ENCODE results near the gene KIAA1217. TPM values are rescaled to one million over a fixed set of nuclear protein-coding genes. Genes with fewer than 3 reads are reported as not detected.

Gene KIAA1217
- total and polyA plus RNA-seq, 2 experiments from 2014 or later = 5.4 to 8.1 TPM

DNA sequence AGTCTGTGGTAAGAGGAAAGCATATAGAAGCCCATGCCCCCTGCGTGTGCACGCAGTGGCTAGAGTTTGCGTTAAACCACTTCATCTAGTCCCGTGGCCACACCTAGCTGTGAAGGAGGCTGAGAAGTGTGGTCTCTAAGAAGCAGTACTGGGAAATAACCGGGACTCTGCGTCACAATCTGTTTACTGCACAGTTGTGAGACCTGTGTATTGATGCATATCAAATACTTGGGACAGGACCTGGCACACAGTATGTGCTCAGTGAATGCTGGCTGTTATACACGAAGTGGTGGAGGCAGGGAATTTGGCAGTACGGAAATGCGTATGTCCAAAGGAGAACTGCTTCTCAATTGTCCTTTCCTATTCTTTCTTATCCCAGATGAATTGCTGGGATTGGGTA is 365.2 kb downstream of the KIAA1217 start:
- Histone ChIP-seq H3F3A (ENCODE audit: insufficient read depth) (peaks cover 29% of the 10 kb centered on the region; the same call in 1 of the 2 replicates), H3K27me3 (replicated peaks; ENCODE audit: insufficient read depth) (no peaks in the 10 kb centered on the region), H3K79me2 (ENCODE audit: insufficient read depth) (no peaks in the 10 kb centered on the region), H3K4me2 (ENCODE audit: unreplicated experiment) (no peak overlapping the region), H3K4me1 (ENCODE audit: insufficient read depth) (no peaks in the 10 kb centered on the region), H3K9ac (no peak overlapping the region), H3K9me2 (ENCODE audit: insufficient read depth) (no peaks in the 10 kb centered on the region), H4K20me1 (ENCODE audit: insufficient read depth) (no peaks in the 10 kb centered on the region), H3K4me3 (no peak overlapping the region), H3K27ac (no peak overlapping the region), H3K36me3 (ENCODE audit: low read depth) (no peaks in the 10 kb centered on the region), H2AFZ (no peak overlapping the region), H3K9me3 (ENCODE audit: low read depth) (no peaks in the 10 kb centered on the region)
- in situ Hi-C loops (cut with MboI) = no loop called here
- no peak for DNase-seq
- no peak for TF ChIP-seq EZH2 (IDR thresholded peaks at IDR 0.05; ENCODE audit: insufficient read depth, poor library complexity, severe bottlenecking)
- TF ChIP-seq EZH2phosphoT487 (IDR thresholded peaks at IDR 0.05; ENCODE audit: insufficient read depth, low read depth) = no peak
- 75 to 78% methylated on average over 9 of the region's 9 CpGs for WGBS, 2 experiments (ENCODE audit: low coverage in 1 of 2, low lambda C conversion rate in 2 of 2, missing lambda C conversion rate in 2 of 2)

DNA sequence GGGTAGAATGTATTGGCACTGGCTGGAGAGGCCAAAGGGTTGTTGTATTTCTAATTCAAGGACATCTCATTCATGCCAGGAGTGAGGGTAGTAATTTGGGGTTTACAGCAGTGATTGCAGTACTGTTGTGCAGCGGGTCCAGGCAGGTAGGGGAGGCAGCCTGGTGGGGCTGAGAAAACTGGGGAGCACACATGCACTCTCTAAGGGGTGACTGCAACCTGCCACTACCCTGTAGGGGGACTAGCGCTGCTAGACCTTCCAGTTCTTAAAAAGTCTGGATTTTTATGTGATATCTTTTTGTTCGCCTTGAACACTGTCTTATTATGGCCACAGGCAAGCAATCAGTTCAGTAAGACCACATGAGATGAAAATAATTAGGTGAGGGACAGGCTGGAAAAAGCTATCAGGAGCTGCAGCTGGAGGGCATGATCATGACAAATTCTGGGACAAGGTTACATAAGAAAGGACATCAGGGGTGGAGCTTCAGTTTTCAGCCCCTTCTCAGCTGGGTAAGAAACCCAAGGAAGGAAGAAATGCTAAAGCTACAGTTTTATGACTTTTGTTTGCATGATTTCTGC is 365.7 kb downstream of the KIAA1217 start:
- in situ Hi-C loops (cut with MboI) = no loop called here
- H4K20me1 ChIP-seq (ENCODE audit: insufficient read depth) = no peaks in the 10 kb centered on the region

GRCh38 chr10:24575481-24576002 is 366.6 kb downstream of the KIAA1217 start:
- Histone ChIP-seq H3K9me3 (ENCODE audit: low read depth) (no peaks in the 10 kb centered on the region), H3K4me1 (ENCODE audit: insufficient read depth) (no peaks in the 10 kb centered on the region), H3K9ac (no peak overlapping the region), H3K27me3 (replicated peaks; ENCODE audit: insufficient read depth) (no peaks in the 10 kb centered on the region), H3K79me2 (ENCODE audit: insufficient read depth) (no peaks in the 10 kb centered on the region), H3K36me3 (ENCODE audit: low read depth) (no peaks in the 10 kb centered on the region), H4K20me1 (ENCODE audit: insufficient read depth) (no peaks in the 10 kb centered on the region), H3K4me2 (ENCODE audit: unreplicated experiment) (no peak overlapping the region), H3K9me2 (ENCODE audit: insufficient read depth) (no peaks in the 10 kb centered on the region), H3K4me3 (no peak overlapping the region), H3K27ac (no peak overlapping the region), H3F3A (ENCODE audit: insufficient read depth) (peaks cover 36% of the 10 kb centered on the region), H2AFZ (no peak overlapping the region)
- in situ Hi-C loops (cut with MboI) = no loop called here
- TF ChIP-seq EZH2 (IDR thresholded peaks at IDR 0.05; ENCODE audit: insufficient read depth, poor library complexity, severe bottlenecking) (no peak), EZH2phosphoT487 (IDR thresholded peaks at IDR 0.05; ENCODE audit: insufficient read depth, low read depth) (no peak)
- WGBS, 2 experiments (ENCODE audit: low coverage in 1 of 2, low lambda C conversion rate in 2 of 2, missing lambda C conversion rate in 2 of 2) = 86 to 87% methylated on average over 10 of the region's 10 CpGs
- no peak for DNase-seq

More for the DNA sequence above, 365.7 kb downstream of the KIAA1217 start:
- H3K9ac ChIP-seq = no peak overlapping the region
- no peak for DNase-seq
- H3K27ac ChIP-seq = no peak overlapping the region
- H3K79me2 ChIP-seq (ENCODE audit: insufficient read depth) = no peaks in the 10 kb centered on the region
- no peaks in the 10 kb centered on the region for H3K36me3 ChIP-seq (ENCODE audit: low read depth)
- no peak for TF ChIP-seq EZH2 (IDR thresholded peaks at IDR 0.05; ENCODE audit: insufficient read depth, poor library complexity, severe bottlenecking)
- TF ChIP-seq EZH2phosphoT487 (IDR thresholded peaks at IDR 0.05; ENCODE audit: insufficient read depth, low read depth) = no peak
- no peaks in the 10 kb centered on the region for H3K27me3 ChIP-seq (replicated peaks; ENCODE audit: insufficient read depth)
- no peaks in the 10 kb centered on the region for H3K4me1 ChIP-seq (ENCODE audit: insufficient read depth)
- WGBS, 2 experiments (ENCODE audit: low coverage in 1 of 2, low lambda C conversion rate in 2 of 2, missing lambda C conversion rate in 2 of 2) = 67 to 71% methylated on average over 3 of the region's 3 CpGs
- H3K4me2 ChIP-seq (ENCODE audit: unreplicated experiment) = no peak overlapping the region
- H3F3A ChIP-seq (ENCODE audit: insufficient read depth) = peaks cover 31% of the 10 kb centered on the region
- no peak overlapping the region for H3K4me3 ChIP-seq
- no peak overlapping the region for H2AFZ ChIP-seq
- no peaks in the 10 kb centered on the region for H3K9me3 ChIP-seq (ENCODE audit: low read depth)
- H3K9me2 ChIP-seq (ENCODE audit: insufficient read depth) = no peaks in the 10 kb centered on the region

- peaks cover 17% of the 10 kb centered on the region for H3K36me3 ChIP-seq (ENCODE audit: low read depth)
- no peak overlapping the region for H3K9ac ChIP-seq
- in situ Hi-C loops (cut with MboI) = no loop called here
- H3K4me1 ChIP-seq (ENCODE audit: insufficient read depth) = no peaks in the 10 kb centered on the region
- H2AFZ ChIP-seq = no peak overlapping the region
- 97 to 100% methylated on average over 1 of the region's 1 CpG for WGBS, 2 experiments (ENCODE audit: low coverage in 1 of 2, low lambda C conversion rate in 2 of 2, missing lambda C conversion rate in 2 of 2)
- H3K4me3 ChIP-seq = no peak overlapping the region
- no peaks in the 10 kb centered on the region for H3K9me2 ChIP-seq (ENCODE audit: insufficient read depth)
- H3K9me3 ChIP-seq (ENCODE audit: low read depth) = no peaks in the 10 kb centered on the region
- no peaks in the 10 kb centered on the region for H3K79me2 ChIP-seq (ENCODE audit: insufficient read depth)
- H3K27ac ChIP-seq = no peak overlapping the region
- no peak for DNase-seq
- no peaks in the 10 kb centered on the region for H3K27me3 ChIP-seq (replicated peaks; ENCODE audit: insufficient read depth)
- H3K4me2 ChIP-seq (ENCODE audit: unreplicated experiment) = no peak overlapping the region
- peaks cover 39% of the 10 kb centered on the region for H3F3A ChIP-seq (ENCODE audit: insufficient read depth)
- no peaks in the 10 kb centered on the region for H4K20me1 ChIP-seq (ENCODE audit: insufficient read depth)
- no peak for TF ChIP-seq EZH2 (IDR thresholded peaks at IDR 0.05; ENCODE audit: insufficient read depth, poor library complexity, severe bottlenecking)
- no peak for TF ChIP-seq EZH2phosphoT487 (IDR thresholded peaks at IDR 0.05; ENCODE audit: insufficient read depth, low read depth)
Observed at GRCh38 chr10:24579448-24579847, 370.5 kb downstream of the KIAA1217 start.

Data from GM23248 (cell line).